GM18526 (cell line): Measurements from ENCODE around the gene C2orf42.

Experiments
- POLR2A ChIP-seq: IDR thresholded peaks from 3 replicates; pipeline ENCODE4 v1.6.1; 2011; ENCODE audit not compliant: insufficient read length; ENCODE audit errors: extremely low read depth

The C2orf42 gene

GRCh38 chr2:70191244-70191735, 471 bp upstream of the C2orf42 start:
- no peak for TF ChIP-seq POLR2A

- no peak for TF ChIP-seq POLR2A
Measured at GRCh38 chr2:70188460-70188859, 2.4 kb downstream of the C2orf42 start.

GRCh38 chr2:70182689-70183088, 8.1 kb downstream of the C2orf42 start:
- TF ChIP-seq POLR2A, result no peak

GRCh38 chr2:70181363-70181956, 9.4 kb downstream of the C2orf42 start:
- TF ChIP-seq POLR2A, result no peak

GRCh38 chr2:70173520-70173919, 17.3 kb downstream of the C2orf42 start:
- TF ChIP-seq POLR2A, result no peak

- no peak for TF ChIP-seq POLR2A
Measured at GRCh38 chr2:70161069-70161534, 29.7 kb downstream of the C2orf42 start.

- TF ChIP-seq POLR2A, result no peak
Measured at GRCh38 chr2:70160545-70160944, 30.3 kb downstream of the C2orf42 start.

GRCh38 chr2:70145851-70146739, 44.7 kb downstream of the C2orf42 start:
- TF ChIP-seq POLR2A, result no peak

GRCh38 chr2:70145144-70145490, 45.7 kb downstream of the C2orf42 start:
- no peak for TF ChIP-seq POLR2A

- no peak for TF ChIP-seq POLR2A
Measured at GRCh38 chr2:70144443-70145143, 46.2 kb downstream of the C2orf42 start.

GRCh38 chr2:70143314-70144150, 47.3 kb downstream of the C2orf42 start:
- peak; percentile 59 for TF ChIP-seq POLR2A

- peak; percentile 64 for TF ChIP-seq POLR2A
Measured at GRCh38 chr2:70142590-70143313, 48.1 kb downstream of the C2orf42 start.

GRCh38 chr2:70141902-70142589, 48.8 kb downstream of the C2orf42 start:
- TF ChIP-seq POLR2A, result peak; percentile 69
